Neuronal stem cell (in vitro differentiated cells): ENCODE results near the gene TSPAN13.

Source experiments
- DNase-seq: peaks from one replicate; pipeline ENCODE4 v3.0.0-alpha.2; 2013; ENCODE audit warnings: low spot score
- H2AFZ ChIP-seq: one replicate; pipeline ENCODE4 v1.6.1; 2013; ENCODE audit warnings: mild to moderate bottlenecking, low read length, inconsistent platforms
- H2AK5ac ChIP-seq: 2 replicates; pipeline ENCODE4 v1.6.1; 2013; ENCODE audit warnings: low read depth, mild to moderate bottlenecking, inconsistent platforms, low read length, moderate library complexity, mixed read lengths
- H2BK120ac ChIP-seq: 2 replicates; pipeline ENCODE4 v1.6.1; 2013; ENCODE audit warnings: low read depth, mild to moderate bottlenecking, inconsistent platforms, low read length, moderate library complexity, mixed read lengths
- H2BK12ac ChIP-seq: one replicate; pipeline ENCODE4 v1.6.1; 2013; ENCODE audit warnings: low read length, inconsistent platforms
- H2BK15ac ChIP-seq: 2 replicates; pipeline ENCODE4 v1.6.1; 2013; ENCODE audit warnings: mild to moderate bottlenecking, low read length, inconsistent platforms, mixed read lengths
- H2BK5ac ChIP-seq: one replicate; pipeline ENCODE4 v1.6.1; 2013; ENCODE audit warnings: inconsistent platforms, mild to moderate bottlenecking, low read length, moderate library complexity
- H3K14ac ChIP-seq: one replicate; pipeline ENCODE4 v1.6.1; 2013; ENCODE audit warnings: low read length, inconsistent platforms
- H3K18ac ChIP-seq: 2 replicates; pipeline ENCODE4 v1.6.1; 2013; ENCODE audit warnings: low read length, inconsistent platforms
- H3K23ac ChIP-seq: 2 replicates; pipeline ENCODE4 v1.6.1; 2013; ENCODE audit warnings: low read depth, mild to moderate bottlenecking, mixed read lengths, low read length, inconsistent platforms; ENCODE audit not compliant: poor library complexity
- H3K27ac ChIP-seq: replicated peaks from 3 replicates; pipeline ENCODE4 v1.5.1; 2013; ENCODE audit warnings: low read length, inconsistent platforms
- H3K27me3 ChIP-seq, 3 experiments: 2 replicates each; pipeline ENCODE4 v1.6.1; 2013; ENCODE audit warnings: low read length in 3 of 3, mild to moderate bottlenecking in 2 of 3, inconsistent platforms in 1 of 3, low read depth in 1 of 3, mixed read lengths in 1 of 3, moderate library complexity in 1 of 3; ENCODE audit not compliant: control insufficient read depth in 3 of 3, insufficient read depth in 3 of 3
- H3K36me3 ChIP-seq, 2 donors: replicated peaks in 1 of 2; 2 replicates each; pipeline ENCODE4 v1.6.1; 2013; ENCODE audit warnings: low read length in 2 of 2; ENCODE audit not compliant: control insufficient read depth in 2 of 2, insufficient read depth in 2 of 2
- H3K4ac ChIP-seq: 2 replicates; pipeline ENCODE4 v1.6.1; 2013; ENCODE audit warnings: inconsistent platforms, mild to moderate bottlenecking, low read length, moderate library complexity
- H3K4me1 ChIP-seq, 2 donors: 1 replicate in 1 of 2; 2 replicates in 1 of 2; pipeline ENCODE4 v1.6.1; 2013; ENCODE audit warnings: low read length in 2 of 2, low read depth in 1 of 2; ENCODE audit not compliant: control insufficient read depth in 2 of 2, insufficient read depth in 1 of 2
- H3K4me2 ChIP-seq: one replicate; pipeline ENCODE4 v1.6.1; 2013; ENCODE audit warnings: mild to moderate bottlenecking, low read length, inconsistent platforms; ENCODE audit not compliant: insufficient read depth, poor library complexity, severe bottlenecking
- H3K4me3 ChIP-seq, 2 donors: 2 replicates each; pipeline ENCODE4 v1.5.1; 2013; ENCODE audit warnings: low read length in 2 of 2, mild to moderate bottlenecking in 2 of 2, inconsistent platforms in 1 of 2, moderate library complexity in 1 of 2
- H3K79me1 ChIP-seq: one replicate; pipeline ENCODE4 v1.6.1; 2013; ENCODE audit warnings: low read depth, mild to moderate bottlenecking, inconsistent platforms, low read length, moderate library complexity
- H3K9ac ChIP-seq: one replicate; pipeline ENCODE4 v1.6.1; 2013; ENCODE audit warnings: mild to moderate bottlenecking, low read depth, low read length, inconsistent platforms; ENCODE audit not compliant: poor library complexity
- H3K9me3 ChIP-seq, 2 donors: replicated peaks in 1 of 2; 2 replicates each; pipeline versions ENCODE3 to v1.6.1; 2013; ENCODE audit warnings: low read length in 2 of 2, mild to moderate bottlenecking in 2 of 2, inconsistent platforms in 1 of 2, low read depth in 1 of 2, mixed read lengths in 1 of 2, moderate library complexity in 1 of 2; ENCODE audit not compliant: control insufficient read depth in 2 of 2, insufficient read depth in 1 of 2
- H4K8ac ChIP-seq: one replicate; pipeline ENCODE4 v1.6.1; 2013; ENCODE audit warnings: low read depth, mild to moderate bottlenecking, inconsistent platforms, low read length, moderate library complexity
- H4K91ac ChIP-seq: one replicate; pipeline ENCODE4 v1.6.1; 2013; ENCODE audit warnings: low read length, low read depth, mild to moderate bottlenecking, inconsistent platforms; ENCODE audit not compliant: poor library complexity
- WGBS, 2 donors: extraction: QIAGEN DNeasy Blood & Tissue Kit; methylation state at CpG; one replicate each; pipeline ENCODE4 v1.1.7; 2013; ENCODE audit warnings: missing lambda C conversion rate in 2 of 2, mixed read lengths in 1 of 2; ENCODE audit not compliant: insufficient read length in 2 of 2, insufficient replicate concordance in 1 of 2; ENCODE audit errors: extremely low coverage in 2 of 2; 5-methylcytosine and 5-hydroxymethylcytosine counted together

The TSPAN13 gene

DNA sequence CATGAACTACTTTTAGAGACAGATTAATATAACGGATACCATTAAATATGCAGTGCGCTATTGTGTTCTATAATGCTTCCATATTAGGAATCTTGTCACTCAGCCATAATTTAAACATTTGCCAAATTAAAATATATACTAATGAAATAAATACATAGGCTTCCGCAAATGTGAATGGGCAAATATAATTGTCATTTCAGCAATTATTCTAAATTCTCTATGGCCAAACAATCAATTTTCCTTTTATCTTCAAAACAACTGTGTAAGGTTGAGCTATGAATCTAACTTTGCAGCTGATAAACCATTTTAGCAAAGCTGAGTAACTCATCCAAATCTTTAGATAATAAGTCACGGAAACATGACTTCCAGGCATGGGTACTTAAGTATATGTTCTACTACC, 20.7 kb upstream of the TSPAN13 start:
- Histone ChIP-seq H4K8ac (no peak overlapping the region), H3K79me1 (no peaks in the 10 kb centered on the region), H3K9ac (no peak overlapping the region), H3K4me2 (no peak overlapping the region), H3K4me1 (peaks cover 0 to 3% of the 10 kb centered on the region in 2 donors), H3K14ac (no peak overlapping the region), H3K18ac (no peak overlapping the region), H2AFZ (no peak overlapping the region), H2BK12ac (no peak overlapping the region), H4K91ac (no peak overlapping the region), H2BK5ac (no peak overlapping the region), H3K36me3 (no peaks in the 10 kb centered on the region), H3K4ac (no peak overlapping the region), H2AK5ac (no peak overlapping the region), H3K27ac (no peak overlapping the region), H2BK15ac (no peak overlapping the region), H3K23ac (no peak overlapping the region), H2BK120ac (no peak overlapping the region), H3K9me3 (no peaks in the 10 kb centered on the region), H3K4me3 (no peak overlapping the region), H3K27me3 (peaks cover 0 to 2% (median 0%) of the 10 kb centered on the region in 3 experiments)
- no CpG with 5 or more reads among the region's 4 CpGs for WGBS, 2 donors
- no peak for DNase-seq

DNA sequence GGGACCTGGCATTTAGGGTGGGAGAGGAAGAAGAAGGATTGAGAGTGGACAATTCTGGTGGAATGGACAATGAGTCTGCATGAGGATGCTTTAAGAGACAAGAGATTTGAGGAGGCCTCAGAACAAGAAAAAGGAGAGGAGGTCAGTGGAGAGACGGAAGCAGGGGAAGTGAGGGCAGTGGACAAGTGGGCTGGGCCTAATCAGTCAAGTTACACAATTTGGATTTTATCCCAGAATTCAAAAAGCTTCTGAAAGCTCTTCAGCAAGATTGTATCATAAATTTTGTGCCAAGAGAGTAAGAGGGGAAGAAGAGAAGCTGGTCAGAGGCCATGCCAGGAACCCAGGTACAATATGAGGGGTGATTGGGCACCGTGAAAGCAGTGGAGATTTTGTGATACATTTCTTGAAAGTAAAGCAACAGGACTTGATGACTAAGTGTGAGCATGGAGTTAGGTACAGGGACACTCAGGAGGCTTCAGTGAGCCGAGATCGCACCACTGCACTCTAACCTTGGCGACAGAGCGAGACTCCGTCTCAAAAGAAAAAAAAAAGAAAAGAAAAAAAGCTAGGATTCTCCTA, 19.3 kb upstream of the TSPAN13 start:
- no peak overlapping the region for H3K4me3 ChIP-seq
- H3K4me2 ChIP-seq, result no peak overlapping the region
- H3K36me3 ChIP-seq, result no peaks in the 10 kb centered on the region
- H2BK12ac ChIP-seq, result no peak overlapping the region
- H3K9ac ChIP-seq, result no peak overlapping the region
- no peak overlapping the region for H4K91ac ChIP-seq
- no peak overlapping the region for H2AK5ac ChIP-seq
- no peak overlapping the region for H2BK120ac ChIP-seq
- H3K4me1 ChIP-seq, result peaks cover 0 to 3% of the 10 kb centered on the region in 2 donors
- no peak overlapping the region for H2BK5ac ChIP-seq
- DNase-seq, result no peak
- H3K14ac ChIP-seq, result no peak overlapping the region
- H2BK15ac ChIP-seq, result no peak overlapping the region
- no CpG with 5 or more reads among the region's 7 CpGs for WGBS, 2 donors
- no peak overlapping the region for H4K8ac ChIP-seq
- no peak overlapping the region for H3K4ac ChIP-seq
- no peaks in the 10 kb centered on the region for H3K27me3 ChIP-seq
- H3K18ac ChIP-seq, result no peak overlapping the region
- no peak overlapping the region for H3K27ac ChIP-seq
- no peak overlapping the region for H3K23ac ChIP-seq
- H2AFZ ChIP-seq, result peak overlapping the region; percentile 6
- no peaks in the 10 kb centered on the region for H3K9me3 ChIP-seq
- H3K79me1 ChIP-seq, result no peaks in the 10 kb centered on the region

DNA sequence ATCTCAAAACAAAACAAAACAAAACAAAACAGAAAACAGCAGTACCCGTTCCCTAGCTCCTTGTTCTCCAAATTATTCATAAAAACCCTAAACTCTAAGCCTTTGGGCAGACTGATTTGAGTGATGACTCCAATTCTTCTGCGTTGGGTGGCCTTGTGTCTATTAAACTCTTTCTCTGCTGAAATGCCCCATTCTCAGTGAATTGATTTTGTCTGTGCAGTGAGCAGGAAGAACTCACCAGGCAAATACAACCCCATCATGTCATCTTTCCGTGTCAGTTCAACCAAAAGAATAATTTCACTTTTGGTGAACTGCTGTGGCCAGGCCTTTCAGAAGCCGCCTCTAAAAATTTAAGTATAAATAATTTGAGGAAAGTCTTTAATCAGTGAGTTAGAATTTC, 18.5 kb upstream of the TSPAN13 start:
- peaks cover 0 to 3% of the 10 kb centered on the region in 2 donors for H3K4me1 ChIP-seq
- no peak overlapping the region for H4K91ac ChIP-seq
- no peak overlapping the region for H3K18ac ChIP-seq
- no peaks in the 10 kb centered on the region for H3K36me3 ChIP-seq
- H3K9ac ChIP-seq, result no peak overlapping the region
- H2AK5ac ChIP-seq, result no peak overlapping the region
- H3K14ac ChIP-seq, result no peak overlapping the region
- no peak overlapping the region for H3K4ac ChIP-seq
- DNase-seq, result no peak
- no peak overlapping the region for H3K4me3 ChIP-seq
- no peaks in the 10 kb centered on the region for H3K27me3 ChIP-seq
- H3K4me2 ChIP-seq, result no peak overlapping the region
- no CpG with 5 or more reads among the region's 4 CpGs for WGBS, 2 donors
- H3K23ac ChIP-seq, result no peak overlapping the region
- no peak overlapping the region for H3K27ac ChIP-seq
- peak overlapping the region; percentile 86 for H2AFZ ChIP-seq
- no peak overlapping the region for H2BK15ac ChIP-seq
- H4K8ac ChIP-seq, result no peak overlapping the region
- no peak overlapping the region for H2BK5ac ChIP-seq
- H3K79me1 ChIP-seq, result no peaks in the 10 kb centered on the region
- no peaks in the 10 kb centered on the region for H3K9me3 ChIP-seq
- no peak overlapping the region for H2BK120ac ChIP-seq
- no peak overlapping the region for H2BK12ac ChIP-seq

DNA sequence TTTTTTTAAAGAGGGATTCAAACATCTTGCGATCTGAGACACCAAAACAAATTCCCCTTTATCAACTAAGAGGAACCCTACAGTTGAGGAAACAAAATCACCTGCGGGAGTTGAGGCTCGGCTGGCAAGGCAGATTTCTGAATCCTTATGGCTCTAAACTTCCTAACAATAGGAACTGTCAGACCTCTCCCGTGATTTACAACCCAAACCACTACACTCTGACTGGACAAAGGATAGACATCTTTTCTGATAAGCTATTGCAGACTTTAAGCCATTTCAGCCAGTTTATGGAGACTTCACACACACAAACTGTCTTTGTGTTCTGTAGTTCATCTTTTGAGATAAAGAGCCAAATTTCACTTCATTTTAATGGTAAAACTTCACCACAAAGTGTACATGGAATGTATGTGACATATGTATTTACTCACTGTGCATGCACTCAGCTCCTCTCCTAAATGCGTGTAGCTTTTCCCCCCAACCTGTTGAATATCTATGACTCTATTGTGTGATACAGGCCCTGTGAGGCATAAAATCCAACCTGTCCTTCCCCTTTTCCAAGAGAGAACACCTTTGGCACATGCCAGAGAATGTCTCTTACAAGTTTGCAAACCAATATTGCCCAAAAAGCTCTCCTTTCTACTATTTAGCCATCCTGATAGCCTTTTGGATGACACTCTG, 15.4 kb upstream of the TSPAN13 start:
- no peak overlapping the region for H3K18ac ChIP-seq
- no peaks in the 10 kb centered on the region for H3K27me3 ChIP-seq
- H2AK5ac ChIP-seq, result no peak overlapping the region
- H3K4ac ChIP-seq, result no peak overlapping the region
- H3K4me1 ChIP-seq, result peaks cover 0 to 3% of the 10 kb centered on the region in 2 donors
- no CpG with 5 or more reads among the region's 5 CpGs for WGBS, 2 donors
- no peak overlapping the region for H3K4me2 ChIP-seq
- no peak for DNase-seq
- H2BK120ac ChIP-seq, result no peak overlapping the region
- H3K27ac ChIP-seq, result no peak overlapping the region
- no peak overlapping the region for H3K14ac ChIP-seq
- no peaks in the 10 kb centered on the region for H3K36me3 ChIP-seq
- H2BK5ac ChIP-seq, result no peak overlapping the region
- H2AFZ ChIP-seq, result peak overlapping the region; percentile 11
- H3K23ac ChIP-seq, result no peak overlapping the region
- no peak overlapping the region for H4K8ac ChIP-seq
- no peak overlapping the region for H2BK15ac ChIP-seq
- H3K9ac ChIP-seq, result no peak overlapping the region
- no peaks in the 10 kb centered on the region for H3K79me1 ChIP-seq
- H4K91ac ChIP-seq, result no peak overlapping the region
- H2BK12ac ChIP-seq, result no peak overlapping the region
- H3K9me3 ChIP-seq, result peaks cover 0 to 2% of the 10 kb centered on the region in 2 donors
- no peak overlapping the region for H3K4me3 ChIP-seq
